GM10266 (cell line): Measurements from ENCODE around the gene MAGI1.

ENCODE experiments used
- DNase-seq: peaks from one replicate; pipeline ENCODE4 v3.0.0; 2012; ENCODE audit errors: extremely low spot score
- TF ChIP-seq, protein P1 (sequence below): IDR thresholded peaks from 2 replicates; pipeline ENCODE4 v1.5.1; 2012; ENCODE audit warnings: mild to moderate bottlenecking, low read depth; ENCODE audit not compliant: control insufficient read depth, insufficient read depth; ENCODE audit errors: missing control alignments

Gene MAGI1

GRCh38 chr3:65665915-65666314, 372.8 kb downstream of the MAGI1 start:
- TF ChIP-seq, protein P1, sequence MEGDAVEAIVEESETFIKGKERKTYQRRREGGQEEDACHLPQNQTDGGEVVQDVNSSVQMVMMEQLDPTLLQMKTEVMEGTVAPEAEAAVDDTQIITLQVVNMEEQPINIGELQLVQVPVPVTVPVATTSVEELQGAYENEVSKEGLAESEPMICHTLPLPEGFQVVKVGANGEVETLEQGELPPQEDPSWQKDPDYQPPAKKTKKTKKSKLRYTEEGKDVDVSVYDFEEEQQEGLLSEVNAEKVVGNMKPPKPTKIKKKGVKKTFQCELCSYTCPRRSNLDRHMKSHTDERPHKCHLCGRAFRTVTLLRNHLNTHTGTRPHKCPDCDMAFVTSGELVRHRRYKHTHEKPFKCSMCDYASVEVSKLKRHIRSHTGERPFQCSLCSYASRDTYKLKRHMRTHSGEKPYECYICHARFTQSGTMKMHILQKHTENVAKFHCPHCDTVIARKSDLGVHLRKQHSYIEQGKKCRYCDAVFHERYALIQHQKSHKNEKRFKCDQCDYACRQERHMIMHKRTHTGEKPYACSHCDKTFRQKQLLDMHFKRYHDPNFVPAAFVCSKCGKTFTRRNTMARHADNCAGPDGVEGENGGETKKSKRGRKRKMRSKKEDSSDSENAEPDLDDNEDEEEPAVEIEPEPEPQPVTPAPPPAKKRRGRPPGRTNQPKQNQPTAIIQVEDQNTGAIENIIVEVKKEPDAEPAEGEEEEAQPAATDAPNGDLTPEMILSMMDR, result no peak
- no peak for DNase-seq

GRCh38 chr3:65664931-65665330, 373.8 kb downstream of the MAGI1 start:
- DNase-seq, result no peak
- TF ChIP-seq, protein P1, result no peak

DNA sequence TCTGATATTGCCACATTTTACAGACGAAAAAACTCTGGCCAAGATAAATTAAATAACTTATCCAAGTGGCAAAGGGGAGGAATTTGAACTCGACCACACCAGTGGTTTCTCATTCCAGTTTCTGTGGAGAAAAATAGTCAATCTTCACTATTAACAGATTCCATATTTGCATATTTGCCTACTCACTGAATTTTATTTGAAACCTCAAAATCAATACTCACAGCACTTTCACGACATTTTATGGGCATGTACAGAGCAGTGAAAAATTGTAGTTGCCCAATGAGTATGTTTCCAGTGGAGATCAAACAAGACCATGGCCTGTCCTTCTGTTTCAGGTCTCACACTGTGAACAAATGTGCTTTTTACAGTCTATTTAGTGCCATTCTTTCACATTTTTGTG, 374.3 kb downstream of the MAGI1 start:
- no peak for DNase-seq
- TF ChIP-seq, protein P1, result no peak

GRCh38 chr3:65662095-65662494, 376.6 kb downstream of the MAGI1 start:
- TF ChIP-seq, protein P1, result no peak
- no peak for DNase-seq

DNA sequence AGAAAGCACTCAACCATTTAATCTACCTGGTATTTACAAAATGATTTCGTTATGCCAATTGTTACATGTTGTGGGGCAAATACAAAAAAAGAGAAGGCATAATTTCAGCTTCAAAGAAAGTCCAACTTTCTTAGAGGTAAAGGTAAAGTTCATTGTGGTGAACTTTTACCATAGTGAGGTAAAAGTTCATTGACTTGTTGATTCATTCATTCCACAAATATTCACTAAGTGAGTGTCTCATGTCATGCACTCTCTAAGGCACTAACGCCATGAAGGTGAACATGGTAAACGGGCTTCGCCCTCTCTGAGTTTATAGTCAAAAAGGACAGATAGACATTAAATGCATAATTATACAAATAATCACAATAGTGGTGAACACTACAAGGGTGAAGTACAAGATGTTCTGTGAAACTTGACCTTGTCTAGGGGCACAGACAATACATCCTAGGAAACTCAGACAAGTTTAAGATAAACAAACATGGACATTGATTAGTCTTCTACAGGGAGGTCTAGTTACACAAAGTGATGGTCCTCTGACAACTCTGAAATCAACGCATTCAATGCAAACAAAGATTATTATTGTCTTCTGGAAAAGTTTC, 378.6 kb downstream of the MAGI1 start:
- DNase-seq, result no peak
- TF ChIP-seq, protein P1, result no peak

DNA sequence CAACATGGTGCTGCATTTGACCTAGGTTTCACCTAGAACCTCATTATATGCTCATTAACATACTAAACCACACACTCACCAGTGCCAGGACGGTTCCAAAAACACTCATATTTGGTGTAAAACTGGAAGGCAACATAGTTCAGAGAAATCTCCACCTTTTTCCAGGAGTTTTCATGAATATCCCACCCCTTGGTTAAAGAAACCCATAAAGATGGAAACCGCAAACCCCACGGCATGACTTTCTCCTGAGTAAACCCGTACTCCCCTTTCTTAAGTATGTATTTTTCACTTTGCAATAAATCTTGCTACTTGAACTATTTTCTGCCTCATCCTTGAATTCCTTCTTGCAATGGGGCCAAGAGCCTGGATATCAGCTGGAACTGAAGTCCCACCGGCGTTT, 379.3 kb downstream of the MAGI1 start:
- TF ChIP-seq, protein P1, result no peak
- DNase-seq, result no peak

DNA sequence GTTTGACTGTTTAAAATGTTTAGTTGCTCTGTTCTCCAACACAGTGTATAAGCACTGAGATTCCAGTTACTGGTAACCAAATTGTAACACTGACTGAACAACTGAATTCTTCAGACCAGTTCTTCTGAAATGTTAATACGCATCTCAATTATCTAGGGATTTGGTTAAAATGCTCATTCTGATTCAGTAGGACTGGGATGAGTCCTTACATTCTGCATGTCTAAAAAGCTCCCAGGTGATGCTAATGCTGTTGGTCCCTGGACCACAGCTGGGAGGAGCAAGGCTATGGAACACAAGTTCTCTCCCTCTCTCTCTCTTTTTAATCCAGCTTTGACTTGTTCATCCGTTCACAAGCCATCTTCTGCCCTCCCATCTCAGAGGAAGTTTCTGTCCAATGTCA, 380.3 kb downstream of the MAGI1 start:
- no peak for DNase-seq
- TF ChIP-seq, protein P1, result no peak
